GM21390 (cell line): ENCODE results near the gene SLC5A11.
"Not testable (repeated sequence)": the region's sequence is repeated elsewhere in the genome, so short reads cannot be mapped to it uniquely, and the experiment has no call there.

Experiments
- ATAC-seq: cut with Tn5 transposase; IDR thresholded peaks from one replicate; pipeline ENCODE4 v1.9.1; 2021; ENCODE audit not compliant: unreplicated experiment

SLC5A11 gene

GRCh38 chr16:24834459-24835335 lies 11.1 kb upstream of the SLC5A11 start:
- ATAC-seq, result no peak

- ATAC-seq, result no peak
Observed at GRCh38 chr16:24836836-24837235, 8.9 kb upstream of the SLC5A11 start.

- no peak for ATAC-seq
Observed at GRCh38 chr16:24837969-24838368, 7.8 kb upstream of the SLC5A11 start.

- no peak for ATAC-seq
Observed at GRCh38 chr16:24838554-24839266, 7.1 kb upstream of the SLC5A11 start.

GRCh38 chr16:24839347-24839972 lies 6.3 kb upstream of the SLC5A11 start:
- ATAC-seq, result no peak

GRCh38 chr16:24841291-24841690 lies 4.5 kb upstream of the SLC5A11 start:
- no peak for ATAC-seq

- ATAC-seq, result no peak
Observed at GRCh38 chr16:24844101-24845030, 1.4 kb upstream of the SLC5A11 start.

- not testable (repeated sequence) for ATAC-seq
Observed at GRCh38 chr16:24845031-24845365, 765 bp upstream of the SLC5A11 start.

GRCh38 chr16:24846548-24847357 lies 990 bp downstream of the SLC5A11 start:
- ATAC-seq, result no peak

- ATAC-seq, result no peak
Observed at GRCh38 chr16:24847358-24847664, 1.5 kb downstream of the SLC5A11 start.

- no peak for ATAC-seq
Observed at GRCh38 chr16:24848065-24848464, 2.3 kb downstream of the SLC5A11 start.

GRCh38 chr16:24849641-24850040 lies 3.9 kb downstream of the SLC5A11 start:
- ATAC-seq, result no peak

- no peak for ATAC-seq
Observed at GRCh38 chr16:24850289-24850938, 4.7 kb downstream of the SLC5A11 start.

GRCh38 chr16:24851700-24852099 lies 5.9 kb downstream of the SLC5A11 start:
- ATAC-seq, result no peak

- no peak for ATAC-seq
Observed at GRCh38 chr16:24852281-24852721, 6.5 kb downstream of the SLC5A11 start.

- no peak for ATAC-seq
Observed at GRCh38 chr16:24853169-24853824, 7.5 kb downstream of the SLC5A11 start.

- ATAC-seq, result no peak
Observed at GRCh38 chr16:24853830-24854229, 8.1 kb downstream of the SLC5A11 start.

GRCh38 chr16:24854607-24855171 lies 8.9 kb downstream of the SLC5A11 start:
- no peak for ATAC-seq

- no peak for ATAC-seq
Observed at GRCh38 chr16:24855678-24856077, 9.9 kb downstream of the SLC5A11 start.
